MM.1S (cell line): ENCODE data around the gene SLC2A13.

Source experiments
- DNase-seq: peaks from one replicate; pipeline ENCODE4 v3.0.0-alpha.2; 2015
- H2AFZ ChIP-seq: fragments of 300-600 bp; sonication (generic); 2 replicates; pipeline ENCODE4 v1.6.0; 2016; ENCODE audit warnings: antibody characterized with exemption, low read length
- H3F3A ChIP-seq: fragments of 300-600 bp; sonication (generic); 2 replicates; pipeline ENCODE4 v1.6.1; 2016; ENCODE audit warnings: mild to moderate bottlenecking, antibody characterized with exemption, low read length, moderate library complexity, mixed read lengths; ENCODE audit not compliant: insufficient read depth
- H3K27ac ChIP-seq: fragments of 300-600 bp; sonication (generic); 2 replicates; pipeline ENCODE4 v1.5.1; 2016; ENCODE audit warnings: mild to moderate bottlenecking, low read length
- H3K27me3 ChIP-seq: fragments of 300-600 bp; sonication (generic); replicated peaks from 2 replicates; pipeline ENCODE4 v1.6.0; 2016; ENCODE audit warnings: low read length; ENCODE audit not compliant: insufficient read depth
- H3K36me3 ChIP-seq: fragments of 300-600 bp; sonication (generic); replicated peaks from 2 replicates; pipeline ENCODE4 v1.6.1; 2016; ENCODE audit warnings: mild to moderate bottlenecking, low read length, mixed read lengths; ENCODE audit not compliant: insufficient read depth
- H3K4me1 ChIP-seq: fragments of 300-600 bp; sonication (generic); 2 replicates; pipeline ENCODE4 v1.6.1; 2016; ENCODE audit warnings: low read length, mixed read lengths
- H3K4me2 ChIP-seq: fragments of 300-600 bp; sonication (generic); 2 replicates; pipeline ENCODE4 v1.6.0; 2016; ENCODE audit warnings: low read depth, low read length
- H3K4me3 ChIP-seq: fragments of 300-600 bp; sonication (generic); 2 replicates; pipeline ENCODE4 v1.5.1; 2016; ENCODE audit warnings: low read length, mixed read lengths
- H3K79me2 ChIP-seq: fragments of 300-600 bp; sonication (generic); 2 replicates; pipeline ENCODE4 v1.6.1; 2016; ENCODE audit warnings: mixed run types, low read length, mixed read lengths
- H3K9ac ChIP-seq: fragments of 300-600 bp; sonication (generic); 2 replicates; pipeline ENCODE4 v1.6.1; 2016; ENCODE audit warnings: low read length, mixed read lengths
- H3K9me2 ChIP-seq: fragments of 300-600 bp; sonication (generic); replicated peaks from 2 replicates; pipeline ENCODE4 v1.6.1; 2016; ENCODE audit warnings: mild to moderate bottlenecking, low read length, mixed read lengths; ENCODE audit not compliant: insufficient read depth
- H3K9me3 ChIP-seq: fragments of 300-600 bp; sonication (generic); replicated peaks from 2 replicates; pipeline ENCODE4 v1.6.1; 2016; ENCODE audit warnings: mild to moderate bottlenecking, low read length, mixed read lengths; ENCODE audit not compliant: insufficient read depth
- H4K20me1 ChIP-seq: fragments of 300-600 bp; sonication (generic); 2 replicates; pipeline ENCODE4 v1.6.1; 2016; ENCODE audit warnings: mild to moderate bottlenecking, low read length, moderate library complexity, mixed read lengths; ENCODE audit not compliant: insufficient read depth
- CTCF ChIP-seq: fragments of 300-600 bp; sonication (generic); IDR thresholded peaks from 2 replicates; pipeline ENCODE4 v1.5.1; 2016; ENCODE audit warnings: antibody characterized with exemption, low read length, mixed read lengths
- EZH2 ChIP-seq: fragments of 300-600 bp; sonication (generic); optimal IDR thresholded peaks from 2 replicates; pipeline ENCODE3; 2017; ENCODE audit warnings: low read depth, mild to moderate bottlenecking, antibody characterized with exemption, low read length, mixed read lengths
- EZH2phosphoT487 ChIP-seq: fragments of 300-600 bp; sonication (generic); IDR thresholded peaks from 2 replicates; pipeline ENCODE4 v1.6.1; 2018; ENCODE audit warnings: antibody characterized with exemption, low read length

Gene SLC2A13

DNA sequence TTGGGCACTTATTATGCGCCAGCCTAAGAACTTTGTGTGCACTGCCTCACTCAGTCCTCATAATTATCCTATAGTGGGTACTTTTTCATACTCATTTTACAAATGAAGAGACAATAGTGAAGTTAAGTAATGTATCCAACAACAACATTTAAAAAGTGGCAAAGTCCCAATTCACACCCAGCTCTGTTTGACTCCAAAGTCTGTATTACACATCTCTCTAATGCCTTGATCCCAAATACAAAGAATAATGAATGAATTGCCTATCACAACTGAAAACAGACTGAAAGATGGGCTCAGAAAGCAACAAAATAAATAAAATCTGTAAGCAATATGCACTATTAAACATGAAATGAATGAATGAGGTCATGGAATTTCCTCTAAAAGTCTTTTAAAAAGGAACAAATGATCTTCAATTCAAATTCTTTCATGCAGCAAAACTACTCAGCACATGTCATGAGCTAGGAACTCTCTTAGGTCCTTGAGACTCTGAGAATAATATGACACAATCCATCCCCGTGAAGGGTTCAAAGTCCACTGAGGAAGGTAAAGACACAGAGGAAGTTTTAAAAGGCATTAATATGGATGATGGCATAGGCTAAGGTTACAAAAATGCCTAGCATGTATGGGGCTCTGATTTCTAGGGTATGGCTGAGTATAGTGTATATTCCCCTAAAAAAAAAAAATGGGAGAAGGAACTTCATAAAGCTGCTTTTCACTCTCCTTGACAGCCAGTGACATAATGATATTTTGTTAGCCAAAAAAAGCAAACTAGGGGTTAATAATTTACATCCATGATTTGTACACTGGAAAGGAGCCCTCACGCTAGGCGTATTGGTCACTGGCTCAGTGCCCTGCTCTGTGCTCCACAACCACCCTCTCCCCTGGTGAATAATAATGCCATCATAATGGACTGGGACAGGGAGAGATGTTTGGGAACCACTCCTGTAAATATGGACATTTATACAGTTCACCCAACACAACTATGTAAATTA, 103.4 kb downstream of the SLC2A13 start:
- Histone ChIP-seq H3K27me3 (no peaks in the 10 kb centered on the region), H3K9me2 (no peaks in the 10 kb centered on the region), H3K9me3 (no peaks in the 10 kb centered on the region), H3K9ac (no peak overlapping the region), H3K4me2 (no peak overlapping the region), H3K27ac (no peak overlapping the region), H3K4me3 (no peak overlapping the region), H3K79me2 (no peaks in the 10 kb centered on the region), H2AFZ (no peak overlapping the region), H3F3A (no peaks in the 10 kb centered on the region), H3K4me1 (peaks cover 15% of the 10 kb centered on the region; the same call in 1 of the 2 replicates), H3K36me3 (no peaks in the 10 kb centered on the region), H4K20me1 (no peaks in the 10 kb centered on the region)
- DNase-seq: no peak
- TF ChIP-seq EZH2 (no peak), CTCF (no peak), EZH2phosphoT487 (no peak)

DNA sequence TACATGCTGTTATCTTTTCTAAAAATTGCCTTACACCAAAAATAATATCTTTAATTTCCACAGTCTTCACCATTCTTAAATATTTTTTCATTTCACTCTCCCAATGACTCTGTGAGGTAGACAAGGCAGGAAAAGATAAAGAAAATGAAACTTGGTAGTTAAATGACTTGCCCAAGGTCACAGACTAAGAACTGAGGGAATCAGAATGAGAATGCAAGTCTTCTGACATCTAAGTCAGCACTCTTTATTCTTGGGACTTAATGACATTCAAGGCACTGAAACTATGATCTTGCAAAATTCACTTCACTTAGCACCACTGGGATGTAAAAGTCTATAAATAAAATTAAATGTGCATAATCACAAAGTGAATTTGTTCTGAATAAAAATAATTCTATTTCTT, 104.5 kb downstream of the SLC2A13 start:
- no peaks in the 10 kb centered on the region for H3K9me2 ChIP-seq
- H3F3A ChIP-seq: no peaks in the 10 kb centered on the region
- no peak overlapping the region for H3K4me3 ChIP-seq
- no peak overlapping the region for H3K9ac ChIP-seq
- H3K4me1 ChIP-seq: peaks cover 15% of the 10 kb centered on the region; the same call in 1 of the 2 replicates
- H3K9me3 ChIP-seq: no peaks in the 10 kb centered on the region
- no peaks in the 10 kb centered on the region for H3K79me2 ChIP-seq
- H3K4me2 ChIP-seq: peak overlapping the region; percentile 2; the same call in 1 of the 2 replicates
- peak; percentile 81 for DNase-seq
- no peaks in the 10 kb centered on the region for H3K27me3 ChIP-seq
- no peak for TF ChIP-seq EZH2
- TF ChIP-seq CTCF: no peak
- TF ChIP-seq EZH2phosphoT487: no peak
- no peak overlapping the region for H3K27ac ChIP-seq
- H4K20me1 ChIP-seq: no peaks in the 10 kb centered on the region
- H2AFZ ChIP-seq: no peak overlapping the region
- H3K36me3 ChIP-seq: no peaks in the 10 kb centered on the region

DNA sequence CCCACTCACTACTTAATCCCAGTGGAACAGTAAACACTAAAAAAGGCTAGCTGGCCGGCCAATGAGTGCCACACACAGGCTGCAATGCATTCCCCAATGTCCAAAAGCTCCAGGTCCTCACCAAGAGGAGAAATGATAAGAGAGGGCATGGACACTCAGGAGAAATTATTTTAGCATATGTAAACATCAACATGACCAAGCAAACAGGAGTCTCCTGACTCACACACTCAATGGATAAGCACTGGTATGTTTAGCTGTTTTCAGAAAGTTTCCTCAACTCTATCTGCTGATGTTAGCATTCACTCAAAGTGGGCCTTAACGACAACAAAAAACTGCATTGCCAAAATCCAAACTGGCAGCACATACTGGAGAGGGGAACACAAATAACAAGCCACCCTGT, 105.0 kb downstream of the SLC2A13 start:
- Histone ChIP-seq H3K27ac (no peak overlapping the region), H3K4me2 (peak overlapping the region; percentile 2; the same call in 1 of the 2 replicates), H3K27me3 (no peaks in the 10 kb centered on the region), H3K9me3 (no peaks in the 10 kb centered on the region), H3K4me3 (no peak overlapping the region), H4K20me1 (no peaks in the 10 kb centered on the region), H3K36me3 (no peaks in the 10 kb centered on the region), H3K4me1 (peaks cover 15% of the 10 kb centered on the region; the same call in 1 of the 2 replicates), H3K9me2 (no peaks in the 10 kb centered on the region), H2AFZ (no peak overlapping the region), H3K9ac (no peak overlapping the region), H3F3A (no peaks in the 10 kb centered on the region), H3K79me2 (no peaks in the 10 kb centered on the region)
- TF ChIP-seq CTCF (no peak), EZH2phosphoT487 (no peak), EZH2 (no peak)
- DNase-seq: no peak
